GM12878 (cell line): ENCODE results near the gene EFHD2. TPM values are rescaled to one million over a fixed set of nuclear protein-coding genes. Genes with fewer than 3 reads are reported as not detected.

Experiments used
- ATAC-seq: fragments of 200-7000 bp; cut with Tn5 transposase; 3 replicates; pipeline ENCODE4 v1.9.1; 2020; ENCODE audit warnings: mild to moderate bottlenecking, moderate library complexity
- BruUV-seq: library from RNA; stranded (reverse); fragments of 400-500 nt; replicated peaks from 2 replicates; lab custom pipeline; 2021; lab: Mats Ljungman, UMichigan
- CTCF ChIA-PET: fragments of 300-600 bp; sonication (Branson Sonifier 250); formaldehyde crosslinking; extraction: SDS; loops from one replicate; lab custom pipeline; 2021; ENCODE audit warnings: inconsistent platforms; lab: Yijun Ruan, JAX
- POLR2A ChIA-PET: fragments of 350-600 bp; formaldehyde crosslinking; extraction: SDS; loops from one replicate; lab custom pipeline; 2021; ENCODE audit warnings: inconsistent platforms; lab: Charles Lee
- RAD21 ChIA-PET: fragments of 300-600 bp; sonication (Branson Sonifier 250); formaldehyde crosslinking; loops from one replicate; lab custom pipeline; 2023; ENCODE audit warnings: antibody characterized with exemption; ENCODE audit not compliant: unreplicated experiment; lab: Charles Lee
- SMC1A ChIA-PET: fragments of 300-600 bp; sonication (Branson Sonifier 250); formaldehyde crosslinking; loops from one replicate; lab custom pipeline; 2023; ENCODE audit not compliant: unreplicated experiment, uncharacterized antibody; lab: Charles Lee
- DNase-seq: peaks from one replicate; pipeline ENCODE4 v3.0.0-alpha.2; 2011; ENCODE audit warnings: low read depth, low spot score
- FAIRE-seq: peaks from 3 replicates; lab custom pipeline; 2011; peaks lifted over from hg19 to GRCh38; lab: Jason Lieb, UNC
- H2AFZ ChIP-seq: 2 replicates; pipeline ENCODE4 v1.6.0; 2011; ENCODE audit warnings: low read depth, low read length, control low read depth; ENCODE audit not compliant: control insufficient read depth
- H3K27ac ChIP-seq: 2 replicates; pipeline ENCODE4 v1.5.1; 2011; ENCODE audit warnings: control low read depth; ENCODE audit not compliant: control insufficient read depth, insufficient read depth
- H3K27me3 ChIP-seq, 2 experiments: replicated peaks in 1 of 2; 2 replicates each; pipeline versions ENCODE4 v1.6.0 to v1.6.1; 2011; ENCODE audit warnings: low read length in 1 of 2; ENCODE audit not compliant: control insufficient read depth in 2 of 2, insufficient read depth in 2 of 2
- H3K36me3 ChIP-seq, 2 experiments: 2 replicates each; pipeline ENCODE4 v1.5.1; 2011; ENCODE audit warnings: low read length in 1 of 2; ENCODE audit not compliant: control insufficient read depth in 2 of 2, insufficient read depth in 2 of 2
- H3K4me1 ChIP-seq: 2 replicates; pipeline ENCODE4 v1.6.1; 2011; ENCODE audit warnings: mild to moderate bottlenecking, low read length, moderate library complexity, mixed read lengths; ENCODE audit not compliant: control insufficient read depth, insufficient read depth
- H3K4me2 ChIP-seq: 2 replicates; pipeline ENCODE4 v1.6.0; 2011; ENCODE audit warnings: control low read depth; ENCODE audit not compliant: control insufficient read depth, insufficient read depth
- H3K4me3 ChIP-seq: fragments of 200-600 bp; sonication (generic); 2 replicates; pipeline ENCODE4 v1.5.1; 2016
- H3K79me2 ChIP-seq: 2 replicates; pipeline ENCODE4 v1.6.0; 2011; ENCODE audit warnings: low read length; ENCODE audit not compliant: control insufficient read depth, insufficient read depth
- H3K9ac ChIP-seq: 2 replicates; pipeline ENCODE4 v1.8.0; 2011; ENCODE audit warnings: low read length, control low read depth, mixed read lengths; ENCODE audit not compliant: control insufficient read depth, insufficient read depth
- H3K9me3 ChIP-seq: replicated peaks from 3 replicates; pipeline ENCODE4 v1.5.1; 2011; ENCODE audit warnings: mild to moderate bottlenecking, low read length; ENCODE audit not compliant: control insufficient read depth, insufficient read depth
- H4K20me1 ChIP-seq: 2 replicates; pipeline ENCODE4 v1.6.0; 2011; ENCODE audit not compliant: control insufficient read depth, insufficient read depth
- CHD1 ChIP-seq: IDR thresholded peaks from 2 replicates; pipeline ENCODE4 v1.6.1; 2012; ENCODE audit warnings: low read depth, low read length, improper control_type of control experiment
- CHD2 ChIP-seq: IDR thresholded peaks from 2 replicates; pipeline ENCODE4 v1.6.1; 2011; ENCODE audit warnings: low read depth, low read length, improper control_type of control experiment, borderline replicate concordance
- IKZF1 ChIP-seq: fragments of 450-650 bp; conservative IDR thresholded peaks from 2 replicates; pipeline ENCODE4 v1.6.1; 2017; ENCODE audit warnings: antibody characterized with exemption, mild to moderate bottlenecking
- IRF4 ChIP-seq: IDR thresholded peaks from 2 replicates; pipeline ENCODE4 v1.6.1; 2011; ENCODE audit warnings: low read depth, low read length
- NFXL1 ChIP-seq: fragments of 450-650 bp; IDR thresholded peaks from 2 replicates; pipeline ENCODE4 v1.6.1; 2017; ENCODE audit warnings: antibody characterized with exemption, mild to moderate bottlenecking, borderline replicate concordance
- RBBP5 ChIP-seq: fragments of 200-600 bp; sonication (generic); conservative IDR thresholded peaks from 2 replicates; pipeline ENCODE4 v1.6.1; 2016
- SP1 ChIP-seq: IDR thresholded peaks from one replicate; pipeline ENCODE4 v1.6.1; 2011; ENCODE audit warnings: low read depth, low read length
- SRF ChIP-seq, 2 experiments: IDR thresholded peaks; 2 replicates each; pipeline ENCODE4 v1.6.1; 2011; ENCODE audit warnings: low read depth in 2 of 2, low read length in 2 of 2, mild to moderate bottlenecking in 1 of 2, moderate library complexity in 1 of 2
- ZNF24 ChIP-seq: fragments of 450-650 bp; IDR thresholded peaks from 2 replicates; pipeline ENCODE4 v1.6.1; 2017; ENCODE audit warnings: antibody characterized with exemption, mild to moderate bottlenecking
- WGBS: methylation state at CpG from one replicate; pipeline ENCODE4 v1.1.6; 2016; ENCODE audit warnings: low lambda C conversion rate; ENCODE audit not compliant: insufficient replicate concordance, insufficient coverage; ENCODE audit errors: missing lambda C conversion rate; 5-methylcytosine and 5-hydroxymethylcytosine counted together
- in situ Hi-C: fragments of 300-500 bp; cut with MboI; formaldehyde crosslinking; loops from 9 replicates; pipeline ENCODE4 v1.14.3; 2018; ENCODE audit warnings: mixed read lengths
- intact Hi-C: fragments of 100-400 bp; cut with micrococcal nuclease; formaldehyde crosslinking; loops from one replicate; pipeline ENCODE4 v1.14.2; 2022; ENCODE audit not compliant: unreplicated experiment
- polyA plus RNA-seq, 11 experiments: library from polyadenylated mRNA; depleted of rRNA in 4 of 11; unstranded in 6 of 11; stranded (reverse) in 5 of 11; fragments of >200 nt; fragmentation: Nextera tagmentation in 4 of 11; fragmentation: Illumina TruSeq in 1 of 11; extraction: Ambion mirVana in 4 of 11; extraction: Trizol in 1 of 11; gene quantifications; 1 replicate in 1 of 11; 2 replicates in 10 of 11; pipeline versions ENCODE4 v1.2.1 to v1.2.3, GENCODE V29; 2011 to 2016; ENCODE audit warnings: inconsistent platforms in 2 of 11, missing spikeins in 2 of 11, low read depth in 1 of 11
- total RNA-seq, 4 experiments: library from RNA; depleted of rRNA in 3 of 4; stranded (reverse); fragments of >200 nt in 3 of 4; fragmentation: Illumina TruSeq in 1 of 4; extraction: Trizol in 1 of 4; gene quantifications; 2 replicates each; pipeline versions ENCODE4 v1.2.1 to v1.2.3, GENCODE V29; 2013 to 2021
- TF ChIP-seq, protein P1 (sequence below): IDR thresholded peaks from 2 replicates; pipeline ENCODE4 v1.6.1; 2011; ENCODE audit warnings: borderline replicate concordance, low read depth, mild to moderate bottlenecking, moderate library complexity, mixed read lengths, low read length; ENCODE audit not compliant: insufficient read depth; ENCODE audit errors: extremely low read length
- TF ChIP-seq, protein P2 (sequence below): IDR thresholded peaks from 2 replicates; pipeline ENCODE4 v1.6.1; 2011; ENCODE audit warnings: mild to moderate bottlenecking, low read depth, low read length, moderate library complexity; ENCODE audit not compliant: insufficient replicate concordance
- TF ChIP-seq, protein P3 (sequence below): fragments of 450-650 bp; IDR thresholded peaks from 2 replicates; pipeline ENCODE4 v1.6.1; 2017; ENCODE audit warnings: antibody characterized with exemption, mild to moderate bottlenecking, moderate library complexity

EFHD2 gene
- total and polyA plus RNA-seq, 10 of the 15 experiments (the other 5 are each of a cell fraction or from before 2014, with no cell fraction given) = 4.0 to 114 (median 66.1) TPM

DNA sequence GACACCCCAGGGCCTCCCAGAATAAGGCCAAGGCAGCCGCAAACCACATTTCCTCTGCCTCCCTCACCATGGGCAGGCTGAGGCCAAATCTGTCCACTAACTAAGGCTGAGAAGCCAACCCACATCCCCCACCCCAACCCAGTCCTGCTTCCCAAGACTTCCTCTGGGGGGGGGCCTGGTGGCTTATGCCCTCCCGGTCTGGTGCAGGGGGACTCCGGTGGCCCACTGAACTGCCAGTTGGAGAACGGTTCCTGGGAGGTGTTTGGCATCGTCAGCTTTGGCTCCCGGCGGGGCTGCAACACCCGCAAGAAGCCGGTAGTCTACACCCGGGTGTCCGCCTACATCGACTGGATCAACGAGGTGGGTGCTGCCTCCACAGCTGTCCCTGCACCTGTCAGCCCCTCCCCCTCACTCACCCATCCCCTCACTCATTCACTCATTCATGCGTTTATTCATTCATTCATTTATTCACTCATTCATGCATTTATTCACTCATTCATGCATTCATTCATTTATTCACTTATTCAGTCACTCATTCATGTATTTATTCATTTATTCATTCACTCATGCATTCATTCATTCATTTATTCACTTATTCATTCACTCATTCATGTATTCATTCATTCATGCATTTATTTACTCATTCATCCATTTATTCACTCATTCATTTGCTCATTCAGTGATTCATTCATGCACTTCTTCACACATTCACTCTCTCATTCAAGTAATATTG, 35.9 kb downstream of the EFHD2 start:
- H3K79me2 ChIP-seq = no peaks in the 10 kb centered on the region
- H3K27ac ChIP-seq = no peak overlapping the region
- H3K27me3 ChIP-seq = no peaks in the 10 kb centered on the region; a peak in 1 of 4 replicates
- 51% methylated on average over 11 of the region's 14 CpGs for WGBS
- no TSS peak for BruUV-seq
- ATAC-seq (no peak), DNase-seq (no peak), FAIRE-seq (no peak)
- H2AFZ ChIP-seq = no peak overlapping the region
- no peak overlapping the region for H3K4me3 ChIP-seq
- no peak overlapping the region for H3K9ac ChIP-seq
- RAD21 ChIA-PET = no interaction called here
- POLR2A ChIA-PET = interaction anchor here (0.5 kb wide), 1 partner anchor 75 kb away, joined by 4 read pairs; no protein-coding TSS in a partner anchor
- intact Hi-C loops = no loop called here
- H3K36me3 ChIP-seq = no peaks in the 10 kb centered on the region
- H3K4me2 ChIP-seq = no peak overlapping the region
- in situ Hi-C loops = no loop called here
- H3K4me1 ChIP-seq = no peaks in the 10 kb centered on the region
- H3K9me3 ChIP-seq = no peaks in the 10 kb centered on the region
- H4K20me1 ChIP-seq = no peaks in the 10 kb centered on the region
- TF ChIP-seq ZNF24 (peak; percentile 94), SP1 (no peak)
- TF ChIP-seq, all 136 proteins: peak for 1
- CTCF ChIA-PET = interaction anchor here (1.0 to 1.6 kb wide), 2 partner anchors 13 to 122 kb away, joined by 3 read pairs; no protein-coding TSS in a partner anchor
- SMC1A ChIA-PET = interaction anchor here (1.4 kb wide), 1 partner anchor 13 kb away, joined by 4 read pairs; no protein-coding TSS in a partner anchor

DNA sequence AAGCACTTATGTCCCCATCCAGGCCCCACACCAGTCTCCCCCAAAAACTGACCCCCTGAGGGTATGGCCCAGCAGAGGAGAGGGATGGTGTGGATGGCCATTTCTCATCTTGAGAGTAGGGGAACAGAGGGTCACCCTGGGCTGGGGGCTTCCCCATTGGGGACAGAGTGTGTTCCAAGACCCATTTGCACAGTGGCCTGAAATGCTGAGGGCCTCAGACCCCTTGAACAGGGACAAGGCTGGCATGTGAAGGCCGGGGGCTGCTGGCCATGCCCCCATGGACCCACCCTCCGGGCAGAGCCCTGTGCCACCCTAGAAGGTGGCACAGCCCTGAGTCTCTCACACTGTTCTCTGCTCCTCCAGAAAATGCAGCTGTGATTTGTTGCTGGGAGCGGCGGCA, 36.5 kb downstream of the EFHD2 start:
- ATAC-seq (no peak), DNase-seq (no peak), FAIRE-seq (no peak)
- Histone ChIP-seq H2AFZ (no peak overlapping the region), H3K27me3 (no peaks in the 10 kb centered on the region; a peak in 1 of 4 replicates), H3K9me3 (no peaks in the 10 kb centered on the region), H3K79me2 (no peaks in the 10 kb centered on the region), H3K36me3 (no peaks in the 10 kb centered on the region), H3K9ac (no peak overlapping the region), H4K20me1 (no peaks in the 10 kb centered on the region), H3K4me2 (no peak overlapping the region), H3K4me1 (no peaks in the 10 kb centered on the region), H3K4me3 (no peak overlapping the region), H3K27ac (no peak overlapping the region)
- ChIA-PET CTCF (no interaction called here), RAD21 (no interaction called here), SMC1A (no interaction called here), POLR2A (no interaction called here)
- intact Hi-C loops (no loop called here), in situ Hi-C loops (no loop called here)
- BruUV-seq = no TSS peak
- WGBS = 28% methylated on average over 4 of the region's 4 CpGs
- TF ChIP-seq, protein P1, sequence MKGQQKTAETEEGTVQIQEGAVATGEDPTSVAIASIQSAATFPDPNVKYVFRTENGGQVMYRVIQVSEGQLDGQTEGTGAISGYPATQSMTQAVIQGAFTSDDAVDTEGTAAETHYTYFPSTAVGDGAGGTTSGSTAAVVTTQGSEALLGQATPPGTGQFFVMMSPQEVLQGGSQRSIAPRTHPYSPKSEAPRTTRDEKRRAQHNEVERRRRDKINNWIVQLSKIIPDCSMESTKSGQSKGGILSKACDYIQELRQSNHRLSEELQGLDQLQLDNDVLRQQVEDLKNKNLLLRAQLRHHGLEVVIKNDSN = no peak
- TF ChIP-seq, protein P2, sequence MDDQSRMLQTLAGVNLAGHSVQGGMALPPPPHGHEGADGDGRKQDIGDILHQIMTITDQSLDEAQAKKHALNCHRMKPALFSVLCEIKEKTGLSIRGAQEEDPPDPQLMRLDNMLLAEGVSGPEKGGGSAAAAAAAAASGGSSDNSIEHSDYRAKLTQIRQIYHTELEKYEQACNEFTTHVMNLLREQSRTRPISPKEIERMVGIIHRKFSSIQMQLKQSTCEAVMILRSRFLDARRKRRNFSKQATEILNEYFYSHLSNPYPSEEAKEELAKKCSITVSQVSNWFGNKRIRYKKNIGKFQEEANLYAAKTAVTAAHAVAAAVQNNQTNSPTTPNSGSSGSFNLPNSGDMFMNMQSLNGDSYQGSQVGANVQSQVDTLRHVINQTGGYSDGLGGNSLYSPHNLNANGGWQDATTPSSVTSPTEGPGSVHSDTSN = no peak
- TF ChIP-seq CHD1 (no peak), CHD2 (no peak), NFXL1 (no peak), IRF4 (no peak), SRF (IDR thresholded peaks at IDR 0.05; ENCODE audit: low read depth in 2 of 2, low read length in 2 of 2) (no peak), RBBP5 (no peak), IKZF1 (no peak)
- TF ChIP-seq, protein P3, sequence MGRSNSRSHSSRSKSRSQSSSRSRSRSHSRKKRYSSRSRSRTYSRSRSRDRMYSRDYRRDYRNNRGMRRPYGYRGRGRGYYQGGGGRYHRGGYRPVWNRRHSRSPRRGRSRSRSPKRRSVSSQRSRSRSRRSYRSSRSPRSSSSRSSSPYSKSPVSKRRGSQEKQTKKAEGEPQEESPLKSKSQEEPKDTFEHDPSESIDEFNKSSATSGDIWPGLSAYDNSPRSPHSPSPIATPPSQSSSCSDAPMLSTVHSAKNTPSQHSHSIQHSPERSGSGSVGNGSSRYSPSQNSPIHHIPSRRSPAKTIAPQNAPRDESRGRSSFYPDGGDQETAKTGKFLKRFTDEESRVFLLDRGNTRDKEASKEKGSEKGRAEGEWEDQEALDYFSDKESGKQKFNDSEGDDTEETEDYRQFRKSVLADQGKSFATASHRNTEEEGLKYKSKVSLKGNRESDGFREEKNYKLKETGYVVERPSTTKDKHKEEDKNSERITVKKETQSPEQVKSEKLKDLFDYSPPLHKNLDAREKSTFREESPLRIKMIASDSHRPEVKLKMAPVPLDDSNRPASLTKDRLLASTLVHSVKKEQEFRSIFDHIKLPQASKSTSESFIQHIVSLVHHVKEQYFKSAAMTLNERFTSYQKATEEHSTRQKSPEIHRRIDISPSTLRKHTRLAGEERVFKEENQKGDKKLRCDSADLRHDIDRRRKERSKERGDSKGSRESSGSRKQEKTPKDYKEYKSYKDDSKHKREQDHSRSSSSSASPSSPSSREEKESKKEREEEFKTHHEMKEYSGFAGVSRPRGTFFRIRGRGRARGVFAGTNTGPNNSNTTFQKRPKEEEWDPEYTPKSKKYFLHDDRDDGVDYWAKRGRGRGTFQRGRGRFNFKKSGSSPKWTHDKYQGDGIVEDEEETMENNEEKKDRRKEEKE = no peak
